Measurements from ENCODE around the gene AIFM3.
"Not testable (repeated sequence)": the region's sequence is repeated elsewhere in the genome, so short reads cannot be mapped to it uniquely, and the experiment has no call there.

AIFM3 gene

DNA sequence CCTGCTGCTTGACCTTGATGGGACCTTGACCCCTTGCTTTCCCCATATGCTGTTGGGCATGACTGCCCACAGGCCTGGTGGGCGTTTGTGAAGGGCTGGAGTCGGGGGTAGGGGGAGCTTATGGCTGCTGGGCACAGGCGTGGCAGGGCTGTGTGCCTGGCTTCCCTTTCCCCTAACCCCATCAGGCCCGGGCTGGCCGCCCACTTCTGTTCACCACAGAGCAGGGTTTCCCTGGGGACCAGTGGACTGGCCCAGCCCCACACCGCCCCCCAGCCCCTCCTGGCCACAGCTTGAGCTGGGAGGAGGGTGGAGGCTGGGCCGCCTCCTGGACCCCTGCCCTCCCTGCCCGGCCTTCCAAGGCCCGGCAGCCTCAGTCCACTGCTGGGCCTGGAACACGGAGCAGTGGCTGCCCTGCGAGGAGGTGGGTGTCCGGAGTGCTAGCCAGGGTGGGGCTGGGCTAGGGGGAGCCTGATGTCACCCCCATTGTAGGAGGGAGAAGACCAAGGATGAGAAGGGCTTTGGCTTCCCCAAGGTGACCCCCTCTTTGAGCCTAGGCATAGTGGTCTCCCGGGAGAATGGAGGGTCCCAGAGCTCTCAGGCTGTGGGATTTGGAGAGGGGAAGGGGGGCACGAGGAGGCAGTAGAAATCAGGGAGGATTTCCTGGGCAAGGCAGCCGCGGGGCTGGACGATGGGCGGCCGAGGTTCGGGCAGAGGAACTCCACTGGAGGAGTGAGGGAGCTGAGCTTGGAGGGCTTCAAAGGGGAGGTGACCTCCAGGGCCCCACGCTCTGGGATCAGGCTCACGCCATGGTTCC, at the start of gene AIFM3:
Gene AIFM3 (plus strand): TSS at position 373 of the 814 bp plus-strand sequence. CDS start 690 bp downstream, outside the sequence.
- DNase-seq = no peak

GRCh38 chr22:20918663-20919218, 48.3 kb upstream of the AIFM3 start:
- DNase-seq = no peak

GRCh38 chr22:20919718-20920117, 47.3 kb upstream of the AIFM3 start:
- DNase-seq = no peak

DNA sequence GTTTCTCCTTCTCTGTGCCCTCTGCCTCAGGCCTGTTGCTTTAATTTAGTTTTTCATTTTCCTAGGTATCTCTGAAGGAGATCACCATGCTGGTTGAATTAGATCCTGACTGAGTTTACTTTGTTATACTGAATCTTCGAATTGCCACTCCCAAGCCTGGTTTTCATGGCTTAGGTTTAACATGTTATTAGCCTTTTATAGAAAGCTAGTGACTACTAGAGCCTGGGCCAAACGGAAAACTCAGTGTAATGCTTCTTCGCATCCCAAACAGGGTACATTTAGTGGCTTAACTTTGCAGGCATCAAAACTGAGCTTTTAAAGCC, 46.2 kb upstream of the AIFM3 start:
- DNase-seq = no peak

- DNase-seq = no peak
These were observed 44.8 kb upstream of the AIFM3 start for GRCh38 chr22:20922141-20922751.

GRCh38 chr22:20926243-20926642, 40.8 kb upstream of the AIFM3 start:
- DNase-seq = no peak

GRCh38 chr22:20927940-20928572, 39.0 kb upstream of the AIFM3 start:
- no peak for DNase-seq

GRCh38 chr22:20928573-20928967, 38.5 kb upstream of the AIFM3 start:
- DNase-seq = no peak

- no peak for DNase-seq
These were observed 37.1 kb upstream of the AIFM3 start for GRCh38 chr22:20930004-20930403.

DNA sequence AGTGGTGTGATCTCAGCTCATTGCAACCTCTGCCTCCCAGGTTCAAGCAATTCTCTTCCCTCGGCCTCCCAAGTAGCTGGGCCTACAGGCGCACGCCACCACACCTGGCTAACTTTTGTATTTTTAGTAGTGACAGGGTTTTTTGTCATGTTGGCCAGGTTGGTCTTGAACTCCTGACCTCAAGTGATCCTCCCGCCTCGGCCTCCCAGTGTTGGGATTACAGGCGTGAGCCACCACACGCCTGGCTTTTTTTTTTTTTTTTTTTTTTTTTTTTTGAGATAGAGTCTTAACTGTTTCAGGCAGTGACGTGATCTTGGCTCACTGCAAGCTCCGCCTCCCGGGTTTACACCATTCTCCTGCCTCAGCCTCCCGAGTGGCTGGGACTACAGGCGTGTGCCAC, 36.6 kb upstream of the AIFM3 start:
- DNase-seq = not testable (repeated sequence)

- no peak for DNase-seq
These were observed 35.9 kb upstream of the AIFM3 start for GRCh38 chr22:20931126-20931654.

DNA sequence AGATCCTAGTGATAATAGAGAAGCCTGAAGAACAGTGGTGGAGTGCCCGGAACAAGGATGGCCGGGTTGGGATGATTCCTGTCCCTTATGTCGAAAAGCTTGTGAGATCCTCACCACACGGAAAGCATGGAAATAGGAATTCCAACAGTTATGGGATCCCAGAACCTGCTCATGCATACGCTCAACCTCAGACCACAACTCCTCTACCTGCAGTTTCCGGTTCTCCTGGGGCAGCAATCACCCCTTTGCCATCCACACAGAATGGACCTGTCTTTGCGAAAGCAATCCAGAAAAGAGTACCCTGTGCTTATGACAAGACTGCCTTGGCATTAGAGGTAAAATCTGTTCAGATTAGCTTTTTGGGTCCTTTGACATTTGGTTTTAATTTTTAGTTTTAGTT, 33.1 kb upstream of the AIFM3 start:
- no peak for DNase-seq

- DNase-seq = not testable (repeated sequence)
These were observed 32.0 kb upstream of the AIFM3 start for GRCh38 chr22:20935049-20935448.

GRCh38 chr22:20935780-20936539, 31.1 kb upstream of the AIFM3 start:
- DNase-seq = not testable (repeated sequence)

- DNase-seq = no peak
These were observed 29.8 kb upstream of the AIFM3 start for GRCh38 chr22:20937031-20937793.

DNA sequence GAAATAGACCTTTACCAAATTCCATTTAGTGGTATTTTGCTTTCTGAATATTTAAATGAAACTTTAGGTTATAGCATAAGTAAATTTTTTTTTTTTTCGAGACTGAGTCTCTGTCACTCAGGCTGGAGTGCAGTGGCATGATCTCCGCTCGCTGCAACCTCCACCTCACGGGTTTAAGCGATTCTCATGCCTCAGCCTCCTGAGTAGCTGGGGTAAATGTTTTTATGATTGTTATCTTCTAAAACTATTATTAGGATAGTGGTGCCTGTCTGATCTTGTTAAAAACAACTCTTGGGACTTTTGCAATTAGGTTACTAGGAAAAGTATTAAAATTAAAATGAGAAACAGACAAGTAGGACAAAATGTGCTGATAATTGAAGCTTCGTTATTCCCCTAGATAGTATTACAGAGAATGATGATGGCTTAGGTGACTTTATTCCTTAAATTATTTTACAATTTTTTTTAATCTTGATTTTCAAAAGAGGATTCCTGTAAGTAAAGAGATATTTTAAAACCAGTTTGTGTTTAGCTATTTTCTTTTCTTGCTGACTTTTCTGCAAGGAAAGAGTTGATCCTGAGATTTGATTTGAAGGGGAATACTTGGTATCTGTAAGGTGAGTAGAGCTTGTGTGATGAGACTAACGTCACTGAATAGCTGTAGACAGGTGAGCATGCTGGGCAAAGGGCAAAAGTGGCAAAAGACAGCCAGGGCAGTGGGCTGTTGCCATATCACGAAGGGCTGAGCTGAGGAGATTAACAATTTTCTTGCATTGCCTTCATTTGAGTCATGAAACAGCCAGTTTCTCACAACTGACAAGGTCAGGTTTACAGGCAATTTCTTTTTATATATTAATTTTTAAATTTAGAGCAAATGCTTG, 29.0 kb upstream of the AIFM3 start:
- no peak for DNase-seq

DNA sequence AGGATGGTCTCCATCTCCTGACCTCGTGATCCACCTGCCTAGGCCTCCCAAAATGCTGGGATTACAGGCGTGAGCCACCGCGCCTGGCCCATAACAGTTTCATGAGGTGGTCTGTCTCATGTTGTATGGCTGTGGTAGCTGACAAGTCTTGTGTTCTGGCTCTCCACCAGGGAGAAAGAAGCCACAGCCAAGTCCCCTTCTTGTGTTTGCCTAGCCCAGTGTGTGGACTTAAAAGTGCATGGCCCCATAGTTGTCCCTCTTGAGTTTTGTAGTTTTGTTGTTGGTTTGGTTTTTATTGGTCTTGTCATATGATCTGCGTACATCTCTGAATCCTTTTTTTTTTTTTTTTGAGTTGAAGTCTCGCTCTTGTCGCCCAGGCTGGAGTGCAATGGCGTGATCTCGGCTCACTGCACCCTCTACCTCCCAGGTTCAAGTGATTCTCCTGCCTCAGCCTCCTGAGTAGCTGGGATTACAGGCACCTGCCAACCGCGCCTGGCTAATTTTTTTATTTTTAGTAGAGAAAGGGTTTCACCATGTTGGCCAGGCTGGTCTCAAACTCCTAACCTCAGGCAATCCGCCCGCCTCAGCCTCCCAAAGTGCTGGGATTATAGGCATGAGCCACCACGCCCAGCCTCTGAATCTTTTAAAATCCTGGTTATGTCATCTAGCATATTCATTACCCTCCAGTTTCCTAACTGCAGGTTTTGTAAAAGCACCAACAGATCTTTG, 27.4 kb upstream of the AIFM3 start:
- DNase-seq = not testable (repeated sequence)

DNA sequence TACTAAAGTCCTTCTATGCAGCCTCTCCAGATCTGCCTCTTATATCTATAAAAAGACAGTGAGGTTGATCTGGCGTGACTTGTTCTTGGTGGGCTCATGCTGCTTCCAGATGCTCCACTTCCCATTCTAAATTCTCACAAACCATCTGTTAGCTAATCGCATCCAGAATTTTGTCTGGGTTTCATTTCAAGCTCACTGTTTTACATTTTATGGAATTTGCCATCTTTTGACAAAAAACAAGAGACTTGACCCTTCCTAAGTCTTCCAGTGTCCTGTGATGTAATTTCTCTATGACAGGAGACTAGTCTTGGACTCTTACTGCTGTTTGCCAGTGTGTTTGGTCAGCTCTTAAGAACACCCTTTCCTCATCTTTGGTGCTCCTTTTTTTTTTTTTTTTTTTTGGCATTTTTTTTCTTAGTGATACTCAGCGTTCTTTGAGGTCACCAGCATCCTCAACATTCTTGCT, 26.8 kb upstream of the AIFM3 start:
- DNase-seq = no peak

- DNase-seq = no peak
These were observed 26.1 kb upstream of the AIFM3 start for GRCh38 chr22:20940904-20941385.
